ENCODE measurements around the gene FTSJ3.
"Not testable (repeated sequence)": the region's sequence is repeated elsewhere in the genome, so short reads cannot be mapped to it uniquely, and the experiment has no call there.

FTSJ3 gene

DNA sequence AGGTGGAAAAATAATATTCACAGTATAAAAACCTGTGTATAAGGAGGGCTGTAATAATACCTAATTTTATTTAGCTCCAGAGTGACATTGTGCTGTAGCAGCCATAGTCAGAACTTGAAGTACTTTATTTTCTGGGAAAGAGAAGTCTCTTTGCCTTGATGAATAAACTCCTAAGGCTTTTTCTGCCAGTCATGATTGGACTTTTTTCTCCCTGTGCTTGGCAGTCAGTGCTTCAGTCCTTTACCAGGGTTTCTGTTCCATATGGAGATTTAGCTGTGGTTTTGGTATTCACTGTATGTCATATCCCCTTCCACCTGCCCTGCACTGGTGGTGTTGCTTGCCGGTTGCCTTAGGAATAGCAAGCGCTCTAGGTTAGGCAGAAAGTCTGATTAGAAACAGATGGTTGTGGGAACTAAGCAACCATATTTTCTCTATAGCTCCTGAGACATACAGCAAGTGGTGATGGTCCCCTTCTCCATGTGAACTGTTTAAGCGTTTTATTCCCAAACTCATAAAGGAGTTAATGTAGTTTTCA, 28.8 kb downstream of the FTSJ3 start:
- Mint-ChIP-seq H3K27me3 (ENCODE audit: low read depth) (no peaks in the 10 kb centered on the region), H3K36me3 (ENCODE audit: low read depth) (peaks cover 52% of the 10 kb centered on the region), H3K27ac (no peak overlapping the region), H3K4me3 (no peak overlapping the region), H3K4me1 (ENCODE audit: low read depth) (peaks cover 3% of the 10 kb centered on the region), H3K9me3 (no peaks in the 10 kb centered on the region)

DNA sequence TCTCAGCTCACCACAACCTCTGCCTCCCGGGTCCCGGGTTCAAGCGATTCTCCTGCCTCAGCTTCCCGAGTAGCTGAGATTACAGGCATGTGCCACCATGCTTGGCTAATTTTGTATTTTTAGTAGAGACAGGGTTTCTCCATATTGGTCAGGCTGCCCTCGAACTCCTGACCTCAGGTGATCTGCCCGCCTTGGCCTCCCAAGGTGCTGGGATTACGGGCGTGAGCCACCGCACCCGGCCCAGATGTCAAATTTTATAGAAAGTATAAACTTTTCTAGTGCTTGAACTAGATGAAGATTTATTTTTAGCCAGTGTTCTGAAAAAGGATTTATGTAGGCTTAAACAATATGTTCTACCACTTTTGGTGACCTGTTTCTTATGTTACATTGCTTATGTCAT, 31.1 kb downstream of the FTSJ3 start:
- H3K9me3 Mint-ChIP-seq; H3K4me3 Mint-ChIP-seq; H3K27ac Mint-ChIP-seq; H3K4me1 Mint-ChIP-seq (ENCODE audit: low read depth); H3K27me3 Mint-ChIP-seq (ENCODE audit: low read depth): not testable (repeated sequence)
- peaks cover 51% of the 10 kb centered on the region for H3K36me3 Mint-ChIP-seq (ENCODE audit: low read depth)

DNA sequence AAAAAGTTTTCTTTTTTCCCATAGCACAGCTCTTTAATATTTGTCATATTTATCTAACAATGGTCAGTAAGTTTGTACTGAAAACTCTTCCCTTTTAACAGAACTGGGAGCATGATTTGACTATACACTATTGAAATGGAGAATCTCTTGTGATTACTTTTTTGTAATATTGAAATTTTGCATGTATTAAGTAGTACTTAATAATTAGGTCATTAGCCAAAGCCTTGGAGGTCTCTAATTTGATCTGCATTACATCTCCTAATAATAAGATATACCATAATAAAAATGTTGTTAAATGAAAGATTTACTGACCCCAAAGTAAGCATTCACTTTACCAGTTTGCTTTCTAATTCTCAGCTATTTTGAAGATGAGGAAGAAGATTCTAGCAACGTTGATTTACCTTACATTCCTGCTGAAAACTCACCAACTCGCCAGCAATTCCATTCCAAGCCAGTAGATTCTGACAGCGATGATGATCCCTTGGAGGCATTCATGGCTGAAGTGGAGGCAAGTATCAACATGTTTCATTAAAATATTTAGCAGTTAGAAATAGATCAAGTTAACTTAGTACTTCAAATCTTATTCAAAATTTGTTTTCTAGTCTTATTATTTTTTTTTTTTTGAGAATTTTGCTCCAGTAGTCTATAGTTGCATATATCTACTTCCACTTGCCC, 35.3 kb downstream of the FTSJ3 start:
- Mint-ChIP-seq H3K27ac (peak overlapping the region; percentile 36), H3K27me3 (ENCODE audit: low read depth) (no peaks in the 10 kb centered on the region), H3K4me1 (ENCODE audit: low read depth) (peaks cover 6% of the 10 kb centered on the region), H3K36me3 (ENCODE audit: low read depth) (peaks cover 31% of the 10 kb centered on the region), H3K4me3 (no peak overlapping the region), H3K9me3 (no peaks in the 10 kb centered on the region)

DNA sequence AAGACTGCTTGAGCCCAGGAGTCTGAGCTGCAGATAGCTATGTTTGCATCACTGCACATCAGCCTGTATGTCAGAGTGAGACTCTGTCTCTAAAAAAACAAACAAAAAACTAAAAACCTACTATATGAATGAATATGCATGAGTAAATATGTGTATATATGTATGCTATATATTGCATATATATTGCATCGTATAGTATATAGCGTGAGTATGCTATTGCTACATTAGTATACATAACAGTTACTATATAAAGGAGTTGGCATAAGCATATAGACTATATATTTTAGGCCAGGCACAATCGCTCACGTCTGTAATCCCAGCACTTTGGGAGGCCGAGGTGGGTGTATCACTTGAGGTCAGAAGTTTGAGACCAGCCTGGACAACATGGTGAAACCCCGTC, 37.4 kb downstream of the FTSJ3 start:
- Mint-ChIP-seq H3K9me3 (no peaks in the 10 kb centered on the region), H3K27me3 (ENCODE audit: low read depth) (no peaks in the 10 kb centered on the region), H3K36me3 (ENCODE audit: low read depth) (peaks cover 29% of the 10 kb centered on the region), H3K27ac (no peak overlapping the region), H3K4me1 (ENCODE audit: low read depth) (peaks cover 10% of the 10 kb centered on the region), H3K4me3 (no peak overlapping the region)

DNA sequence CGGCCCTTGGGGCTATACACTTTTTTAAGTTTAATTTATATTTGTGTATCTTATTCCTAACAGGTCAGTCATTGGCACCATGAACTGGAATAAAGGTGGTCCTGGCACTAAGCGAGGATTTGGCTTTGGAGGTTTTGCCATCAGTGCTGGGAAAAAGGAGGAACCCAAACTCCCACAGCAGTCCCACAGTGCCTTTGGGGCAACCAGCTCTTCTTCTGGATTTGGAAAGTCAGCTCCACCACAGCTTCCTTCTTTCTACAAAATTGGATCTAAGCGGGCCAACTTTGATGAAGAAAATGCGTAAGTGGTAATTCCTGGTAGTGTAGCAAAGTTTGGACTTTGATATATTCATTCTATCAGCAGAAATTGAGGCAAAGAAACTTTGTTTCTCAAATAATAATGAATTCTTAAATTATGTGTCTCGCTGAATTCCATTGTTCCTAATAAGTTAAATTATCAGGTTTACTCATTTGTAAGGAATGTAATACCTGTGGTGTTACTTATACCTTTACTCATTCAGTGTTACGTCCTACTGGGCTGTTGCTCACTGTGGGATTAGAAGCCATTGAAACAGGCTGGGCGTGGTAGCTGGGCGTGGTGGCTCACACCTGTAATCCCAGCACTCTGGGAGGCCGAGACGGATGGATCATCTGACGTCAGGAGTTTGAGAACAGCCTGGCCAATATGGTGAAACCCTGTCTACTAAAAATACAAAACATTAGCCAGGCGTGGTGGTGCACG, 40.3 kb downstream of the FTSJ3 start:
- Mint-ChIP-seq H3K9me3 (no peaks in the 10 kb centered on the region), H3K27me3 (ENCODE audit: low read depth) (no peaks in the 10 kb centered on the region), H3K27ac (no peak overlapping the region), H3K36me3 (ENCODE audit: low read depth) (peaks cover 22% of the 10 kb centered on the region), H3K4me1 (ENCODE audit: low read depth) (peaks cover 22% of the 10 kb centered on the region), H3K4me3 (no peak overlapping the region)

DNA sequence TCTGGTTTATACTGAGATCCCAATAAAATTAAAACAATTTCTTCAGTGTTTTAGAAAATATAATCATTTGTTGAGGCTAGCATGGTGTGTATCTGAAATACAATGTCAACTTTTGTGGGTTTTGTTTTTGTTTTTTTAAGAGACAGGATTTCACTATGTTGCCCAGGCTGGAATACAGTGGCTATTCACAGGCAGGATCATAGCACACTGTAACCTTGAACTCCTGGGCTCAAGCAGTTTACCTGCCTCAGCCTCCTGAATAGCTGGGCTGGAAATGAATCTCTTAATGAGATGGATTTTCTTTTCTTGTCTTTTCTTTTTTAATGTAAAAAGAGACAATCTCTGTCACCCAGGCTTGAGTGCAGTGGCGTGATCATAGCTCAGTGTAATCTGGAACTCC, 41.3 kb downstream of the FTSJ3 start:
- H3K4me1 Mint-ChIP-seq (ENCODE audit: low read depth): peaks cover 23% of the 10 kb centered on the region
- no peaks in the 10 kb centered on the region for H3K9me3 Mint-ChIP-seq
- H3K27ac Mint-ChIP-seq: no peak overlapping the region
- no peak overlapping the region for H3K4me3 Mint-ChIP-seq
- no peaks in the 10 kb centered on the region for H3K27me3 Mint-ChIP-seq (ENCODE audit: low read depth)
- peaks cover 22% of the 10 kb centered on the region for H3K36me3 Mint-ChIP-seq (ENCODE audit: low read depth)

DNA sequence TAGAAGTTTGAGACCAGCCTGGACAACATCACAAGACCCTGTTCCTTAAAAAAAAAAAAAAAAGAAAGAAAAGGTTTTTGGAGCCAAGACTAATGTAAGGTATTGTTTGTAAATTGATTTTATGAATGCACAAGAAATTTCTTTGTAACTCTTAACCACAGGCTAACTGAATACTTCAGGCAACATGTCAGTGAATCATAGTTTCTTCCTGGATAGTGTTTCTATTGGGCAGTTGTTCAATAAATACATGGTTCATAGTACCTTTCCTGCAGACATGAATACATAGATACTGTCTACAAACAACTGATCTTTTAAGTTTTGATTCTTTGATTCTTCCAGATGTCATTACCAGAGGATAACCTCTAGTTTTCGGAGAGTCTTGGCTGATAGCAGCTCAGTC, 41.9 kb downstream of the FTSJ3 start:
- Mint-ChIP-seq H3K4me1 (ENCODE audit: low read depth) (peaks cover 28% of the 10 kb centered on the region), H3K36me3 (ENCODE audit: low read depth) (peaks cover 22% of the 10 kb centered on the region), H3K27ac (peak overlapping the region; percentile 26), H3K9me3 (no peaks in the 10 kb centered on the region), H3K4me3 (no peak overlapping the region), H3K27me3 (ENCODE audit: low read depth) (no peaks in the 10 kb centered on the region)

DNA sequence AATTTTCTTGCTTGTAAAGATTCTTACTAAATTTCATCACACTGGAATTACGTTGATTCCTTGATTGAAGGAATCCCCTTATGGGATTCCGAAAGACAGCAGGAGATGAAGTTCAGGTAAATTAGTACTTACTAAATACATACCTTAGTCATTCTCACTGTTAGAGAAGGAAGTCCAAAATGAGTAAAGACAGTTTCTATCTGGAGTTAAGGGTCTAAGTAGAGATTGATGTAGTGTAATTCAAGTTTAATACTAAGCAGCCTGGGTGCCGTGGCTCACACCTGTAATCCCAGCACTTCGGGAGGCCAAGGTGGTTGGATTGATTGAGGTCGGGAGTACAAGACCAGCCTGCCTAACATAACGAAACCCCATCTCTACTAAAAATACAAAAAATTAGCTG, 43.9 kb downstream of the FTSJ3 start:
- peak overlapping the region; percentile 49 for H3K27ac Mint-ChIP-seq
- H3K27me3 Mint-ChIP-seq (ENCODE audit: low read depth): no peaks in the 10 kb centered on the region
- H3K36me3 Mint-ChIP-seq (ENCODE audit: low read depth): peaks cover 23% of the 10 kb centered on the region
- H3K4me1 Mint-ChIP-seq (ENCODE audit: low read depth): peaks cover 33% of the 10 kb centered on the region
- no peak overlapping the region for H3K4me3 Mint-ChIP-seq
- H3K9me3 Mint-ChIP-seq: no peaks in the 10 kb centered on the region

DNA sequence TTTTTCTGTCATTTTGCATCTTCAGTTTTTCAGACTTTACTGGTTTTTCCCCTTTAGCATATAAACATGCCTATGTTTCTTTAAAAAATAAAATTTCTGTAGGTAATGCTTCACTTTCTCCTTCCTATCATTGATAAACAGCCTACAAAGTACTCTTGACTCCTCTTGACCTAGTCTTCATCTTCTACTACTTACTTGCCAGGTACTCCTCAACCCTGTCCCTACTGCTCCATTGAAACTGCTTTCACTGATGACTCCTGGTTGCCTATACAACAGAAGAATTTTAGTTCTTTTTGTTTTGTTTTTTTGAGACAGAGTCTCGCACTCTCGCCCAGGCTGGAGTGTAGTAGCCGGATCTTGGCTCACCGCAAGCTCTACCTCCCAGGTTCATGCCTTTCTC, 46.5 kb downstream of the FTSJ3 start:
- Mint-ChIP-seq H3K27ac (no peak overlapping the region), H3K27me3 (ENCODE audit: low read depth) (no peaks in the 10 kb centered on the region), H3K4me1 (ENCODE audit: low read depth) (peaks cover 45% of the 10 kb centered on the region), H3K4me3 (no peak overlapping the region), H3K9me3 (no peaks in the 10 kb centered on the region), H3K36me3 (ENCODE audit: low read depth) (peaks cover 20% of the 10 kb centered on the region)

DNA sequence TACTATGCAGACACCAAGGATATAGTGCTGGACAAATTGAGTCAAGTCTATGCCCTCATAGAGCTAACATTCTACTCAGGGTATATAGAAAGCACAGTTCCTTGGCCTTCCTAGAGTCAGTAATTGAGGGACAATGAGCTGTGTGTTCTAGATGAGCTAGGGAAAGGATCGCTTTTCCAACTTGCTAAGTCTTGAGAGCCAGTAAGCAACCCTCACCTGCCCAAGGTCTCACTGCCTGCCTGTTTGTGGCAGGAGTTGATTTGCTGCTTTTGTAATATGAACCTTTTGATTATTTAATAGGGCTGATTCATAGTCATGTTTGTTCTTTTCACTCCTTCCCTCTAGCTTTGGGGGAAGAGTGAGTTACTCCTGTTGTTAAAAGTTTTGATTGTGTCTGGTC, 47.0 kb downstream of the FTSJ3 start:
- peaks cover 43% of the 10 kb centered on the region for H3K4me1 Mint-ChIP-seq (ENCODE audit: low read depth)
- H3K4me3 Mint-ChIP-seq: no peak overlapping the region
- no peaks in the 10 kb centered on the region for H3K27me3 Mint-ChIP-seq (ENCODE audit: low read depth)
- peaks cover 19% of the 10 kb centered on the region for H3K36me3 Mint-ChIP-seq (ENCODE audit: low read depth)
- H3K27ac Mint-ChIP-seq: no peak overlapping the region
- H3K9me3 Mint-ChIP-seq: no peaks in the 10 kb centered on the region

DNA sequence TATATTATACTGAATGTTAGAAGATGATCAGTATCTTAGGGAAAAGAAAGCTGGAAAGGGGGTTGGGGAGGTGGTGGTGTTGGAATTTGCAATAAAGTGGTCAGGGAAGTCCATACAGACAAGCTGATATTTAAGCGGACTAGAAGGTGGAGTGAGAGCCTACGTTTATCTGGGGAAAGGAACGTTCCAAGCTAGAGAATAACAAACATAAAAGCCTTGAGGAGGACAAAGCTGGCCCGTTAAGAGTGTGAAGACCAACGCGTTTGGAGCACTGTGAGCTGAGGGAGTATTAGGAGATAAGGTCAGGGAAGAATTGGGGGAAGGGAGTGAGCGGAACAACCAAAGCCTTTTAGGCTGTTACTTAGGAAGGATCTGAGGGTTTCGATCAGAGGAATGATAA, 52.0 kb downstream of the FTSJ3 start:
- Mint-ChIP-seq H3K27ac (no peak overlapping the region), H3K27me3 (ENCODE audit: low read depth) (no peaks in the 10 kb centered on the region), H3K4me1 (ENCODE audit: low read depth) (peaks cover 39% of the 10 kb centered on the region), H3K9me3 (no peaks in the 10 kb centered on the region), H3K4me3 (peak overlapping the region; percentile 96), H3K36me3 (ENCODE audit: low read depth) (peaks cover 24% of the 10 kb centered on the region)

DNA sequence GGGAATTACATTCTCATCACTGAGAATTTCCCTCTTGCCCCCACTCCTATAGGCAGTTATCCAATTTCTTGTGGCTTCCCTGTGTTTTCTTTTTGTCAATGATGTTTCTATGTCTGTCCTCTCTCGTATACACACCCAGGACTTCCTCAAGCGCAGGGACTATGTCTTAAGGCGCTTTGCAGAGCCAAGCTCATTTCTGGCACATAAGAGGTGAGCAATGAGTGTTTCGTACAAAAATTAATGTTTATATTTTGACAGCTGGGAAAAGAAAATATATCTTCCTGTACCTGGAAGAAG, 52.5 kb downstream of the FTSJ3 start:
- peaks cover 39% of the 10 kb centered on the region for H3K4me1 Mint-ChIP-seq (ENCODE audit: low read depth)
- no peaks in the 10 kb centered on the region for H3K27me3 Mint-ChIP-seq (ENCODE audit: low read depth)
- H3K36me3 Mint-ChIP-seq (ENCODE audit: low read depth): peaks cover 24% of the 10 kb centered on the region
- peak overlapping the region; percentile 100 for H3K27ac Mint-ChIP-seq
- no peaks in the 10 kb centered on the region for H3K9me3 Mint-ChIP-seq
- peak overlapping the region; percentile 96 for H3K4me3 Mint-ChIP-seq

DNA sequence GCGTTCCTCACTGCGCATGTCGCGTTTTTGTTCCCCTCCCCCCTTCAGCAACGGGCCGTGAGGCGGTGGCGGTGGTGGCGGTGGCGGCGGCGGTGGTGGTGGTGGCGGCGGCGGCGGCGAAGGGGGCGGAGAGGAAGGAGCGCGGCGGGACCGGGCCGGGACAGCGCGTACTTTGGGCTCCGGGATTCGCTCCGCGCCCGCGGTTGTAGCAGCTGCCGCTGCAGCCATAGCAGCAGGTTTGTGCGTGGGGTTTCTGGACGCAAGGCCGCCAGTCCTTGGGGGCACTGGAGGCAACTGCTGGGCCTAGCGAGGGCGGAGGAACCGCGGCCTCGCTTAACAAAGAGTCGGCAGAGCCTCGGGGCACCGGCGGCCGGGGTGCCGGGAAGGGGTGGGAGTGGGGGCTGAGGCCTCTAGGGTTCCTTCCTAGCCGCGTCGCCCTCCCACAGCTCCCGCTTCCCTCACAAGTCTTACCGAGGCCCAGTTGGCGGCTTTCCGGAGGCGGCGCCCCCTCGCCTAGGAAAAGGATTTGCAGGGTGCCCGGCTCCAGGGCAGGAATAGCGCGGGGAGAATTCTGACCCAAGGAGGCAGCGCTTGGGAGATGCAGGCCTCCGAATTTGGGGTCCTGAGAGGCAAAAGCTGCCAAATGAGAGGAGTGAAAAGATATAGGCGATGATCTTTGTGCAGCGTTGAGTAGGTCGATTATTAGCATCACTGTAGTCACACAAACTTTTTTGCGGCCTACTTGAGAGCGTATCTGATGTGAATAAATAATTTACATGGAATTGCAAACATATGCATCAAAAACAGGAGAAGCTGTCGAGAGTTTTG, 53.1 kb downstream of the FTSJ3 start, which contains the start of gene DDX42:
TSS of gene DDX42 (plus strand) at position 30 of the 828 bp plus-strand sequence. CDS start 12,880 bp downstream, outside the sequence.
- Mint-ChIP-seq H3K27ac (peak within 1 kb of the TSS; percentile 100), H3K27me3 (ENCODE audit: low read depth) (no peaks in the 10 kb centered on the region), H3K9me3 (no peaks in the 10 kb centered on the region), H3K4me1 (ENCODE audit: low read depth) (peaks cover 36% of the 10 kb centered on the region), H3K4me3 (peak within 1 kb of the TSS; percentile 96), H3K36me3 (ENCODE audit: low read depth) (peaks cover 20% of the 10 kb centered on the region)

DNA sequence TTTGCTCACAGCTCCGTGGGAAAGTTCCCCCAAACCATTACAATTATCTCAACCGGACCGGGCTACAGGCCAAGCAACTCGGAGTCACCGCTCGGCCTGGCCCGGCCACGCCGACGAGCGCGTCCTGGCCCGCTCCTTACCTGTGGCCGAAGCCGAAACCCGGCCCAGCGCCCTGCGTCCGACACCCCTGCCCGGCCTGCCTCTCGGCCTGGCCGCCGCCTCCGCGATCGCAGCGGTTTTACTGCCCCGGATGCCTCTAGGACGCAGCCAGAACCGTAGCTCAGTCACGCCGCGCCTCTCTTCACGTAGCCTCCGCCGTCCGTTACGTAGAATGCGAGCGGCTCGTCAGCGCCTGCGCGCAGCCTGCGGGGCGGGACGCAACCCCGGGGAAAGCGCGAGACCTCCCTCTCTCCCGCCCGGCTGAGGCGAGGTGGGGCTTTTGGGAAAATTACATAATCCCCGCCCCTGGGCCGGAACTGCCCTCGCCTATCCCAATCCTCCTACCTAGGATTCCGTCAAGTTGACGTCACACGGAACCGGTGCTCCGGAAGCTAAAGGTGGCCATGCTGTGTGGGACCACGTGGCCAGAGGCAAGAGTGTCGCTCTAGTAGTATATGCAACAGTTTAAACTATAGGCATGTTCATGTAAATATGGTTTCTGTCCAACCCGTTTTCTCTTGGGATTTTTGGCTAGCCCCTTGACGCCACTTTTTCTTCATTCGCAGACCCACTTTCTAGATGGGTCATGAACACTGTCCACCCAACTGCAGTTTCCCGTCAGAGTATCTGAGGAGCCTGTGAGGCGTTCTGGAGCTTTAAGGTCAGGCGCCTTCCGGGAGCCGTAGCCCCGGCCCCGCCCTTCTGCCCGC, 54.0 kb downstream of the FTSJ3 start, which contains the start of gene CCDC47:
TSS of gene CCDC47 (minus strand) at position 326 of the 869 bp plus-strand sequence. CDS start 7,422 bp downstream, outside the sequence.
- Mint-ChIP-seq H3K9me3 (no peaks in the 10 kb centered on the region), H3K4me1 (ENCODE audit: low read depth) (peaks cover 39% of the 10 kb centered on the region), H3K4me3 (peak within 1 kb of the TSS; percentile 96), H3K27me3 (ENCODE audit: low read depth) (no peaks in the 10 kb centered on the region), H3K36me3 (ENCODE audit: low read depth) (peaks cover 19% of the 10 kb centered on the region), H3K27ac (peak within 1 kb of the TSS; percentile 100)

All from T-helper 1 cell treated with Interleukin-12 subunit alpha and Interleukin-12 subunit beta and Interleukin-4 antibody, amounts not matched to agents 30 μg/mL and 1 μg/mL, for 36 hours (primary cell).